K562 (cell line): Measurements from ENCODE around the gene CAPZA1. TPM values are rescaled to one million over a fixed set of nuclear protein-coding genes. Genes with fewer than 3 reads are reported as not detected.
A peak's percentile ranks its signal among the peaks of the same experiment; 100 is the strongest.

Experiments
- ATAC-seq: fragments of 200-7000 bp; cut with Tn5 transposase; 3 replicates; pipeline ENCODE4 v1.9.1; 2020; ENCODE audit warnings: moderate library complexity
- BruUV-seq: library from RNA; stranded (reverse); fragments of 400-500 nt; replicated peaks from 2 replicates; lab custom pipeline; 2021; lab: Mats Ljungman, UMichigan
- CTCF ChIA-PET: fragments of 300-600 bp; formaldehyde crosslinking; extraction: SDS; loops from one replicate; lab custom pipeline; 2021; ENCODE audit warnings: low intra/inter-chr PET ratio; lab: Yijun Ruan, JAX
- POLR2A ChIA-PET: fragments of 300-600, 350-650 bp; sonication (Branson Sonifier 250); formaldehyde crosslinking; extraction: SDS; loops from one replicate; lab custom pipeline; 2021; ENCODE audit warnings: antibody characterized with exemption, inconsistent platforms; lab: Yijun Ruan, JAX
- DNase-seq, 4 experiments: peaks; one replicate each; pipeline versions ENCODE4 v3.0.0 to v3.0.0-alpha.2; 2011 to 2018; ENCODE audit warnings: low spot score in 3 of 4, mixed read lengths in 3 of 4; ENCODE audit errors: extremely low read depth in 1 of 4
- FAIRE-seq: peaks from 2 replicates; lab custom pipeline; 2011; peaks lifted over from hg19 to GRCh38; lab: Jason Lieb, UNC
- H2AFZ ChIP-seq: 2 replicates; pipeline ENCODE4 v1.6.0; 2011; ENCODE audit warnings: low read depth, low read length, control low read depth, inconsistent platforms
- H3K27ac ChIP-seq: fragments of 200-600 bp; 3 replicates; pipeline ENCODE4 v1.8.0; 2011; ENCODE audit warnings: low read depth, mild to moderate bottlenecking, control low read depth, inconsistent platforms, low read length, moderate library complexity, mixed read lengths; ENCODE audit errors: extremely low read depth
- H3K27me3 ChIP-seq, 2 experiments: fragments of 300-600 bp in 1 of 2; 2 replicates in 1 of 2; 3 replicates in 1 of 2; pipeline versions ENCODE4 v1.6.0 to v1.8.0; 2011; ENCODE audit warnings: inconsistent platforms in 2 of 2, low read length in 2 of 2, mild to moderate bottlenecking in 1 of 2, mixed read lengths in 1 of 2, moderate library complexity in 1 of 2; ENCODE audit not compliant: control insufficient read depth in 2 of 2, insufficient read depth in 2 of 2
- H3K36me3 ChIP-seq: fragments of 300-600 bp; 3 replicates; pipeline ENCODE4 v1.8.0; 2011; ENCODE audit warnings: mild to moderate bottlenecking, low read length, inconsistent platforms; ENCODE audit not compliant: control insufficient read depth, insufficient read depth
- H3K4me1 ChIP-seq, 2 experiments: fragments of 200-600 bp in 1 of 2; replicated peaks in 1 of 2; 2 replicates in 1 of 2; 3 replicates in 1 of 2; pipeline versions ENCODE4 v1.5.1 to v1.8.0; 2011; ENCODE audit warnings: inconsistent platforms in 2 of 2, low read length in 2 of 2, mild to moderate bottlenecking in 1 of 2, mixed read lengths in 1 of 2, moderate library complexity in 1 of 2; ENCODE audit not compliant: control insufficient read depth in 2 of 2, insufficient read depth in 2 of 2
- H3K4me2 ChIP-seq: 2 replicates; pipeline ENCODE4 v1.6.1; 2011; ENCODE audit warnings: low read length, control low read depth, inconsistent platforms, mixed read lengths; ENCODE audit not compliant: insufficient read depth
- H3K4me3 ChIP-seq: fragments of 200-600 bp; sonication (generic), shearing (Covaris generic); 2 replicates; pipeline ENCODE4 v1.5.1; 2016; ENCODE audit warnings: control low read depth, inconsistent platforms
- H3K79me2 ChIP-seq: fragments of 200-600 bp; 3 replicates; pipeline ENCODE4 v1.8.0; 2011; ENCODE audit warnings: low read length, inconsistent platforms; ENCODE audit not compliant: control insufficient read depth, insufficient read depth
- H3K9ac ChIP-seq, 2 experiments: 2 replicates each; pipeline versions ENCODE4 v1.6.0 to v1.6.1; 2011; ENCODE audit warnings: low read depth in 2 of 2, low read length in 2 of 2, control low read depth in 1 of 2, inconsistent platforms in 1 of 2, mild to moderate bottlenecking in 1 of 2, mixed read lengths in 1 of 2; ENCODE audit not compliant: insufficient read depth in 1 of 2
- H3K9me1 ChIP-seq: one replicate; pipeline ENCODE4 v1.6.0; 2011; ENCODE audit warnings: inconsistent platforms, mild to moderate bottlenecking, low read length, moderate library complexity; ENCODE audit not compliant: control insufficient read depth, insufficient read depth
- H3K9me3 ChIP-seq: replicated peaks from 2 replicates; pipeline ENCODE4 v1.5.1; 2011; ENCODE audit warnings: low read depth, low read length, inconsistent platforms; ENCODE audit not compliant: control insufficient read depth, insufficient read depth
- H4K20me1 ChIP-seq: replicated peaks from 2 replicates; pipeline ENCODE4 v1.6.1; 2011; ENCODE audit warnings: low read length, inconsistent platforms, mixed read lengths; ENCODE audit not compliant: control insufficient read depth, insufficient read depth
- CSDE1 ChIP-seq, 2 experiments: fragments of 450-650 bp; IDR thresholded peaks; 2 replicates each; pipeline ENCODE4 v1.6.1; 2016; ENCODE audit warnings: mild to moderate bottlenecking in 1 of 2
- E2F8 ChIP-seq: fragments of 450-650 bp; IDR thresholded peaks from 2 replicates; pipeline ENCODE4 v1.7.1; 2018; ENCODE audit warnings: mild to moderate bottlenecking, low read depth; ENCODE audit not compliant: partially characterized antibody
- ELK1 ChIP-seq: sonication (generic); formaldehyde crosslinking; IDR thresholded peaks from 2 replicates; pipeline ENCODE4 v1.8.1; 2022; ENCODE audit warnings: missing genetic modification reagents
- HMBOX1 ChIP-seq: sonication (generic); IDR thresholded peaks from 2 replicates; pipeline ENCODE4 v1.6.1; 2016
- HNRNPH1 ChIP-seq: fragments of 200-400 bp; formaldehyde crosslinking; optimal IDR thresholded peaks from 2 replicates; pipeline ENCODE3; 2017; ENCODE audit warnings: low read depth, mild to moderate bottlenecking, low read length, moderate library complexity
- RCOR1 ChIP-seq, 2 experiments: IDR thresholded peaks; 2 replicates each; pipeline ENCODE4 v1.6.1; 2012; ENCODE audit warnings: low read depth in 2 of 2, low read length in 2 of 2, borderline replicate concordance in 1 of 2, improper control_type of control experiment in 1 of 2
- RUNX1 ChIP-seq: sonication (generic); IDR thresholded peaks from 2 replicates; pipeline ENCODE4 v1.6.1; 2016; ENCODE audit warnings: antibody characterized with exemption, low read depth
- SNIP1 ChIP-seq: fragments of 450-650 bp; IDR thresholded peaks from 2 replicates; pipeline ENCODE4 v1.7.1; 2017; ENCODE audit warnings: low read depth, mild to moderate bottlenecking
- ZKSCAN1 ChIP-seq: fragments of 150-350 bp; IDR thresholded peaks from 2 replicates; pipeline ENCODE4 v1.6.1; 2016; ENCODE audit warnings: low read depth, low read length
- ZNF436 ChIP-seq: fragments of 250-450, 450-650 bp; sonication (Bioruptor Pico); formaldehyde crosslinking; IDR thresholded peaks from 2 replicates; pipeline ENCODE4 v1.7.0; 2020; ENCODE audit warnings: mild to moderate bottlenecking
- WGBS: fragments of 100-300 bp; shearing (Covaris generic); methylation state at CpG from one replicate; pipeline ENCODE4 v1.1.6; 2016; ENCODE audit warnings: low coverage, mixed read lengths; ENCODE audit not compliant: insufficient coverage; ENCODE audit errors: missing lambda C conversion rate; 5-methylcytosine and 5-hydroxymethylcytosine counted together
- in situ Hi-C: fragments of 300-500 bp; cut with MboI; formaldehyde crosslinking; loops from 4 replicates; pipeline ENCODE4 v1.15.0; 2018; ENCODE audit warnings: inconsistent platforms, mixed read lengths
- intact Hi-C: fragments of 100-400 bp; cut with micrococcal nuclease; formaldehyde crosslinking; loops from 2 replicates; pipeline ENCODE4 v1.14.2; 2022
- polyA plus RNA-seq, 8 experiments: library from polyadenylated mRNA; depleted of rRNA in 4 of 8; stranded (reverse) in 5 of 8; unstranded in 3 of 8; fragments of >200 nt; fragmentation: Nextera tagmentation in 2 of 8; fragmentation: Illumina TruSeq in 1 of 8; extraction: Ambion mirVana in 2 of 8; extraction: Trizol in 1 of 8; gene quantifications; 2 replicates each; pipeline versions ENCODE4 v1.2.1 to v1.2.3, GENCODE V29; 2011 to 2014; ENCODE audit warnings: inconsistent platforms in 1 of 8, missing spikeins in 1 of 8
- total RNA-seq, 7 experiments: library from RNA; depleted of rRNA in 6 of 7; stranded (reverse); fragments of >200 nt in 6 of 7; fragmentation: Illumina TruSeq in 2 of 7; extraction: Trizol in 2 of 7; gene quantifications; 2 replicates each; pipeline versions ENCODE4 v1.2.1 to v1.2.3, GENCODE V29; 2011 to 2021; ENCODE audit warnings: low replicate concordance in 1 of 7
- TF ChIP-seq, protein P1 (sequence below), 2 experiments: fragments of 450-650 bp in 1 of 2; sonication (generic) in 1 of 2; formaldehyde crosslinking; conservative IDR thresholded peaks; 2 replicates each; pipeline versions ENCODE4 v1.4.0 to v1.8.1; 2020 to 2022; ENCODE audit warnings: mild to moderate bottlenecking in 1 of 2, missing genetic modification reagents in 1 of 2

CAPZA1 gene
- total and polyA plus RNA-seq, 9 of the 15 experiments (the other 6 are each of a cell fraction or from before 2014, with no cell fraction given): 237 to 1,020 (median 306) TPM

GRCh38 chr1:112686835-112687234 is 67.2 kb downstream of the CAPZA1 start:
- Histone ChIP-seq H4K20me1 (peaks cover 6% of the 10 kb centered on the region), H3K79me2 (peaks cover 5% of the 10 kb centered on the region; the same call in 1 of the 3 replicates), H3K4me2 (no peak overlapping the region; the same call in 1 of the 2 replicates), H3K27me3 (no peaks in the 10 kb centered on the region), H3K4me1 (peaks cover 18% of the 10 kb centered on the region in 2 experiments; a peak in 4 of 5 replicates), H3K36me3 (peaks cover 42% of the 10 kb centered on the region), H3K4me3 (no peak overlapping the region), H3K27ac (no peak overlapping the region), H3K9ac (no peak overlapping the region), H2AFZ (no peak overlapping the region), H3K9me1 (peaks cover 8% of the 10 kb centered on the region), H3K9me3 (no peaks in the 10 kb centered on the region)
- DNase-seq (peak in 2 of 4 experiments; percentile 64 to 69), FAIRE-seq (peak; percentile 44), ATAC-seq (peak; percentile 87)
- intact Hi-C loops: no loop called here
- POLR2A ChIA-PET: interaction anchor here (0.6 to 3.3 kb wide), 2 partner anchors 12 to 524 kb away, joined by 3 to 31 read pairs; no protein-coding TSS in a partner anchor
- TF ChIP-seq HNRNPH1 (no peak), E2F8 (no peak), ELK1 (CRISPR knock-in tag) (no peak), ZNF436 (no peak), RCOR1 (IDR thresholded peaks at IDR 0.05; ENCODE audit: borderline replicate concordance in 1 of 2, low read depth in 2 of 2, low read length in 2 of 2) (peak in 1 of 2 experiments; percentile 14; a peak in 1 of 4 replicates), ZKSCAN1 (no peak), HMBOX1 (peak; percentile 38; the same call in 1 of the 2 replicates), RUNX1 (no peak), SNIP1 (no peak), CSDE1 (IDR thresholded peaks at IDR 0.05) (no peak)
- TF ChIP-seq, protein P1, sequence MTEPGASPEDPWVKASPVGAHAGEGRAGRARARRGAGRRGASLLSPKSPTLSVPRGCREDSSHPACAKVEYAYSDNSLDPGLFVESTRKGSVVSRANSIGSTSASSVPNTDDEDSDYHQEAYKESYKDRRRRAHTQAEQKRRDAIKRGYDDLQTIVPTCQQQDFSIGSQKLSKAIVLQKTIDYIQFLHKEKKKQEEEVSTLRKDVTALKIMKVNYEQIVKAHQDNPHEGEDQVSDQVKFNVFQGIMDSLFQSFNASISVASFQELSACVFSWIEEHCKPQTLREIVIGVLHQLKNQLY (CRISPR knock-in tag; conservative IDR thresholded peaks at IDR 0.05): no peak
- WGBS: 25% methylated on average over 4 of the region's 4 CpGs
- in situ Hi-C loops: no loop called here
- BruUV-seq: no TSS peak
- CTCF ChIA-PET: no interaction called here
